Smooth muscle cell (in vitro differentiated cells): ENCODE measurements around the gene ARMC9. TPM values are rescaled to one million over a fixed set of nuclear protein-coding genes. Genes with fewer than 3 reads are reported as not detected.

Source experiments
- DNase-seq: peaks from one replicate; lab custom pipeline; 2025; ENCODE audit not compliant: unreplicated experiment; lab: John Stamatoyannopoulos, UW
- H2AFZ ChIP-seq: fragments of 200-600 bp; sonication (generic); 2 replicates; pipeline ENCODE4 v1.6.0; 2016; ENCODE audit warnings: antibody characterized with exemption, low read depth, mild to moderate bottlenecking
- H3F3A ChIP-seq: fragments of 200-600 bp; sonication (generic); 2 replicates; pipeline ENCODE4 v1.6.0; 2017; ENCODE audit warnings: antibody characterized with exemption, low read depth
- H3K27ac ChIP-seq: fragments of 200-600 bp; sonication (generic); 2 replicates; pipeline ENCODE4 v1.5.1; 2016; ENCODE audit warnings: low read depth, mild to moderate bottlenecking
- H3K27me3 ChIP-seq: fragments of 200-600 bp; sonication (generic); 2 replicates; pipeline ENCODE4 v1.6.1; 2016; ENCODE audit warnings: low read depth, mild to moderate bottlenecking
- H3K36me3 ChIP-seq: fragments of 200-600 bp; sonication (generic); 2 replicates; pipeline ENCODE4 v1.5.1; 2016; ENCODE audit warnings: low read depth
- H3K4me1 ChIP-seq: fragments of 200-600 bp; sonication (generic); 2 replicates; pipeline ENCODE4 v1.5.1; 2016; ENCODE audit warnings: low read depth
- H3K4me2 ChIP-seq: fragments of 200-600 bp; sonication (generic); 2 replicates; pipeline ENCODE4 v1.6.0; 2016; ENCODE audit warnings: mild to moderate bottlenecking
- H3K4me3 ChIP-seq: fragments of 200-600 bp; sonication (generic); 2 replicates; pipeline ENCODE4 v1.5.1; 2016; ENCODE audit warnings: mild to moderate bottlenecking
- H3K79me2 ChIP-seq: fragments of 200-600 bp; sonication (generic); 2 replicates; pipeline ENCODE4 v1.6.0; 2016; ENCODE audit warnings: low read depth, mild to moderate bottlenecking
- H3K9ac ChIP-seq: fragments of 200-600 bp; sonication (generic); 2 replicates; pipeline ENCODE4 v1.6.0; 2016; ENCODE audit warnings: low read depth
- H3K9me3 ChIP-seq: fragments of 200-600 bp; sonication (generic); replicated peaks from 2 replicates; pipeline ENCODE4 v1.5.1; 2016; ENCODE audit warnings: low read depth
- H4K20me1 ChIP-seq: fragments of 200-600 bp; sonication (generic); 2 replicates; pipeline ENCODE4 v1.6.0; 2016; ENCODE audit warnings: low read depth
- WGBS: methylation state at CpG from one replicate; pipeline ENCODE4 v1.1.7; 2016; ENCODE audit warnings: low lambda C conversion rate; 5-methylcytosine and 5-hydroxymethylcytosine counted together
- polyA plus RNA-seq: library from polyadenylated mRNA; unstranded; fragments of >200 nt; fragmentation: Nextera tagmentation; extraction: Ambion mirVana; gene quantifications from 2 replicates; pipeline ENCODE4 v1.2.1, GENCODE V29; 2016
- total RNA-seq: library from RNA; depleted of rRNA; stranded (reverse); fragments of >200 nt; gene quantifications from 2 replicates; pipeline ENCODE4 v1.2.3, GENCODE V29; 2014
- TF ChIP-seq, protein P1 (sequence below): fragments of 200-600 bp; sonication (generic); IDR thresholded peaks from 2 replicates; pipeline ENCODE4 v1.5.1; 2017; ENCODE audit warnings: borderline replicate concordance, mild to moderate bottlenecking, antibody characterized with exemption; ENCODE audit not compliant: insufficient read depth, poor library complexity, severe bottlenecking

Gene ARMC9
- total and polyA plus RNA-seq, 2 experiments from 2014 or later, result 34.7 to 51.0 TPM

DNA sequence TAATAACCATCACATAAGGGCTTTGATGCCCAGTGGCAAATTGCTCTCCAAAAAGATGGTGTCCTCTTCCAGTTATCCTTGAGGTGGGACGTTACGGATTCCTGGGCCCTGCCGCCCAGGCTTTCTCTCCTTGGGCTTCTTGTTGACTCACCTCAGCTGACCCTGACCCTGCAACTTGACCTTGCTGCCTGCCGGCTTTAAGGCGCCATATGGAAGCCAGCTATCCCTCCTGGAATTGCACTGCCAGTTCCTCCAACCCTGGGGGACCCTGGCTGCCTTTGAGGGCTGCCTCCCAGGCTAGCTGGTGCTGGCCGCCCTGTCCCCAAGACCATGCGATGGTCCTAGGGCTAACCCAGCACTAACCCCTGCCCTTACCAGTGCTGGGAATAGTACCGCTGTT, 168.7 kb downstream of the ARMC9 start:
- peaks cover 13% of the 10 kb centered on the region for H3F3A ChIP-seq
- H3K27ac ChIP-seq, result no peak overlapping the region
- no peaks in the 10 kb centered on the region for H3K79me2 ChIP-seq
- H4K20me1 ChIP-seq, result no peaks in the 10 kb centered on the region
- DNase-seq, result no peak
- H3K9ac ChIP-seq, result no peak overlapping the region
- H3K9me3 ChIP-seq, result no peaks in the 10 kb centered on the region
- peaks cover 25% of the 10 kb centered on the region for H3K4me1 ChIP-seq
- no peak overlapping the region for H3K4me2 ChIP-seq
- no peak overlapping the region for H3K4me3 ChIP-seq
- 97% methylated on average over 8 of the region's 8 CpGs for WGBS
- no peaks in the 10 kb centered on the region for H3K36me3 ChIP-seq
- no peak overlapping the region for H2AFZ ChIP-seq
- H3K27me3 ChIP-seq, result no peaks in the 10 kb centered on the region
- TF ChIP-seq, protein P1, sequence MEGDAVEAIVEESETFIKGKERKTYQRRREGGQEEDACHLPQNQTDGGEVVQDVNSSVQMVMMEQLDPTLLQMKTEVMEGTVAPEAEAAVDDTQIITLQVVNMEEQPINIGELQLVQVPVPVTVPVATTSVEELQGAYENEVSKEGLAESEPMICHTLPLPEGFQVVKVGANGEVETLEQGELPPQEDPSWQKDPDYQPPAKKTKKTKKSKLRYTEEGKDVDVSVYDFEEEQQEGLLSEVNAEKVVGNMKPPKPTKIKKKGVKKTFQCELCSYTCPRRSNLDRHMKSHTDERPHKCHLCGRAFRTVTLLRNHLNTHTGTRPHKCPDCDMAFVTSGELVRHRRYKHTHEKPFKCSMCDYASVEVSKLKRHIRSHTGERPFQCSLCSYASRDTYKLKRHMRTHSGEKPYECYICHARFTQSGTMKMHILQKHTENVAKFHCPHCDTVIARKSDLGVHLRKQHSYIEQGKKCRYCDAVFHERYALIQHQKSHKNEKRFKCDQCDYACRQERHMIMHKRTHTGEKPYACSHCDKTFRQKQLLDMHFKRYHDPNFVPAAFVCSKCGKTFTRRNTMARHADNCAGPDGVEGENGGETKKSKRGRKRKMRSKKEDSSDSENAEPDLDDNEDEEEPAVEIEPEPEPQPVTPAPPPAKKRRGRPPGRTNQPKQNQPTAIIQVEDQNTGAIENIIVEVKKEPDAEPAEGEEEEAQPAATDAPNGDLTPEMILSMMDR, result no peak

DNA sequence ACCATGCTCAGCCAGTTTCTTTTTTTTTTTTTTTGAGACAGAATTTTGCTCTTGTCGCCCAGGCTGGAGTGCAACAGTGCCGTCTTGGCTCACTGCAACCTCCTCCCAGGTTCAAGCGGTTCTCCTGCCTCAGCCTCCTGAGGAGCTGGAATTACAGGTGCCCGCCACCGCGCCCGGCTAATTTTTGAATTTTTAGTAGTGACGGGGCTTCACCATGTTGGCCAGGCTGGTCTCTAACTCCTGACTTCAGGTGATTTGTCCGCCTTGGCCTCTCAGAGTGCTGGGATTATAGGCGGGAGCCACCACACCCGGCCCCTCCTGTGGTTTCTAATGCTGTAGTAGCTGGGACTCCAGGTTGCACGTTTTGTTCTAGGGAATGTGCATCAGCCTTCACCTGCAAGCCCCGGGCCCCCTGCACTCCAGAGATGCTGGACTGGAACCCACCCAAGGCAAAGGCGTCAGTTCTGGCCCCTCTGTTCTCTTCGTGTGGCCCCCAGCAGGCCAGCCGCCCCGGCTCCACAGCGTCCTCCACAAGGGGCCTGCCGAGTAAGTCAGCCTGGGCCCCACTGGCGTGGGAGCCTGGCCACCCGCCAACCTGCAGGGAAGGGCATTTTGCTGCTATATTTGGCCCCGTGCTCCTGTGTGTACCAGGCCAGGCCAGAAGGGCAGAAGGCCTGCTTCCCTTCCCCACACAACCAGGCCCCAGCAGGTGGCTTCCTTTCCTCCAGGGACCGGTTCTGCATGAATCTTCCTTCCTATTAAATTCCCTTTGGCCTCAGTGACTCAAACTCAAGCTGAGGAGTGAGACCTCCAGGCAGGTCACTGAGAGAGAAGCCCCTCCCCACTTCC, 171.4 kb downstream of the ARMC9 start:
- no peak for DNase-seq
- H3F3A ChIP-seq, result peaks cover 3% of the 10 kb centered on the region

DNA sequence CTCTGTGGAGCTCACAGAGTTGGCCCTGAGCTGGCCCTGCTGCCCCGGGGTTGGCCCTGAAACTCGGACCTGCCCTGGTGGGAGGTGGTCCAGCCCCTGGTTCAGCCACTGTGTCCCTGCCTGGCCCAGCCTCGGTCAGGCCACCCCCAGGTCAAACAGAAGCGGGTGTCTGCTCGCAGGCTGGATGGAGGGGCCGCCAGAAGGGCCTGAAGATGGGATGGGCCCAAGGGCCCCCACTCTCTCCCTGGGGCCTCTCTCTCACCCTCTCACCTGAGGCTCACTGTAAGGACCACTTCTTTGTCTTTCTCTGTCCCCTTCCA, 172.0 kb downstream of the ARMC9 start:
- Histone ChIP-seq H3K4me1 (peaks cover 18% of the 10 kb centered on the region), H3K9me3 (no peaks in the 10 kb centered on the region), H3K4me2 (no peak overlapping the region), H3K9ac (no peak overlapping the region), H3K79me2 (no peaks in the 10 kb centered on the region), H2AFZ (no peak overlapping the region), H3K27me3 (peaks cover 1% of the 10 kb centered on the region), H3K36me3 (no peaks in the 10 kb centered on the region), H3F3A (peaks cover 3% of the 10 kb centered on the region), H3K27ac (no peak overlapping the region), H4K20me1 (no peaks in the 10 kb centered on the region), H3K4me3 (no peak overlapping the region)
- TF ChIP-seq, protein P1, result no peak
- 81% methylated on average over 6 of the region's 6 CpGs for WGBS
- no peak for DNase-seq

More for the DNA sequence above, 171.4 kb downstream of the ARMC9 start:
- TF ChIP-seq, protein P1, result no peak
- H3K9ac ChIP-seq, result no peak overlapping the region
- 83% methylated on average over 23 of the region's 23 CpGs for WGBS
- H3K9me3 ChIP-seq, result no peaks in the 10 kb centered on the region
- no peaks in the 10 kb centered on the region for H4K20me1 ChIP-seq
- H3K27me3 ChIP-seq, result no peaks in the 10 kb centered on the region
- H3K27ac ChIP-seq, result no peak overlapping the region
- no peaks in the 10 kb centered on the region for H3K79me2 ChIP-seq
- H3K36me3 ChIP-seq, result no peaks in the 10 kb centered on the region
- no peak overlapping the region for H3K4me2 ChIP-seq
- no peak overlapping the region for H2AFZ ChIP-seq
- H3K4me1 ChIP-seq, result peaks cover 23% of the 10 kb centered on the region
- H3K4me3 ChIP-seq, result no peak overlapping the region
